ENCODE measurements around the gene OGG1.

DNA sequence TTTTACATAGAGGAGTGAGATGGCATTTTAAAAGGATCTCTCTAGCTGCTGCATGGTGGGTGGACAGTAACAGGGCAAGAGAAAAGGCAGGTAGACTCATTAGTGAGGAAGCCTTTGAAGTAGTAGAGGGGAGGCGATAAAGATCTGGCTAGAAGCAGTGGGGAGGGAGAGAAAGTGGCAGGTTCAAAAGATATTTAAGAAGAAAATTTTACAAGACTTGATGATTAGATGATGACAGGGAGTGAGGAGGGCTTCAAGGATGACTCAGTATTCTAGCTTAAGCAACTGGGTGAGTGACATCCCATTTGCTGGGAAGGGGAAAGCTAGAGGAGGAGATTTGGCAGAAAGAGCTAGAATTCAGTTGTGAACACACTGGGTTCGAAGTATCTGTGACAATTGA, 22.0 kb upstream of the OGG1 start:
- TF ChIP-seq REST (IDR thresholded peaks at IDR 0.05; ENCODE audit: insufficient read depth in 1 of 2, low read depth in 2 of 2, low read length in 2 of 2) (no peak), SIN3A (IDR thresholded peaks at IDR 0.05; ENCODE audit: borderline replicate concordance, insufficient read depth, low read length) (no peak), FOXP2 (optimal IDR thresholded peaks at IDR 0.05; ENCODE audit: borderline replicate concordance, extremely low read depth, extremely low read length, insufficient read depth) (no peak), TAF1 (IDR thresholded peaks at IDR 0.05; ENCODE audit: borderline replicate concordance, insufficient read depth, low read length) (no peak), POLR2AphosphoS5 (IDR thresholded peaks at IDR 0.05; ENCODE audit: low read depth, low read length) (no peak)
